Tibial nerve (tissue), 4 donors: ENCODE measurements around the gene SLC6A4. TPM values are rescaled to one million over a fixed set of nuclear protein-coding genes. Genes with fewer than 3 reads are reported as not detected.

Experiments used
- DNase-seq, 2 donors: peaks; one replicate each; pipeline ENCODE4 v3.0.0-alpha.2; 2019; ENCODE audit warnings: low spot score in 2 of 2
- H3K27ac ChIP-seq, 4 donors: fragments of 200-600 bp; sonication (generic) in 3 of 4; one replicate each; pipeline ENCODE4 v1.5.1; 2017 to 2019; ENCODE audit warnings: mild to moderate bottlenecking in 1 of 4
- H3K27me3 ChIP-seq, 2 donors: fragments of 200-600 bp; sonication (generic) in 1 of 2; one replicate each; pipeline versions ENCODE4 v1.5.1 to v1.6.0; 2017 to 2019
- H3K36me3 ChIP-seq, 3 donors: fragments of 200-600 bp; sonication (generic); one replicate each; pipeline ENCODE4 v1.5.1; 2018 to 2019
- H3K4me1 ChIP-seq, 4 donors: fragments of 200-600 bp; sonication (generic) in 3 of 4; one replicate each; pipeline ENCODE4 v1.5.1; 2017 to 2019
- H3K4me3 ChIP-seq, 4 donors: fragments of 200-600 bp; sonication (generic) in 3 of 4; one replicate each; pipeline ENCODE4 v1.5.1; 2017 to 2019; ENCODE audit warnings: mild to moderate bottlenecking in 1 of 4, moderate library complexity in 1 of 4
- H3K9me3 ChIP-seq, 4 donors: fragments of 200-600 bp; sonication (generic) in 3 of 4; one replicate each; pipeline ENCODE4 v1.5.1; 2017 to 2019
- EP300 ChIP-seq, 2 donors: sonication (generic); formaldehyde crosslinking; IDR thresholded peaks; one replicate each; pipeline ENCODE4 v1.6.1; 2017; ENCODE audit warnings: antibody characterized with exemption in 2 of 2, mild to moderate bottlenecking in 1 of 2
- POLR2A ChIP-seq, 2 donors: fragments of 450-650 bp; IDR thresholded peaks; one replicate each; pipeline ENCODE4 v1.6.1; 2017; ENCODE audit warnings: antibody characterized with exemption in 2 of 2, mild to moderate bottlenecking in 2 of 2, moderate library complexity in 2 of 2
- WGBS, 2 donors: methylation state at CpG; one replicate each; pipeline ENCODE4 v1.1.5; 2018; 5-methylcytosine and 5-hydroxymethylcytosine counted together
- total RNA-seq, 4 donors: library from RNA; depleted of rRNA; stranded (reverse); fragments of >200 nt; gene quantifications; one replicate each; pipeline ENCODE4 v1.1.0, GENCODE V29; 2016
- TF ChIP-seq, protein P1 (sequence below), 5 experiments: fragments of 200-600 bp in 3 of 5; fragments of 450-650 bp in 2 of 5; sonication (generic) in 3 of 5; IDR thresholded peaks; one replicate each; pipeline ENCODE4 v1.5.1; 2016 to 2019; ENCODE audit warnings: antibody characterized with exemption in 5 of 5, mild to moderate bottlenecking in 3 of 5, moderate library complexity in 2 of 5

SLC6A4 gene
- total RNA-seq, 4 donors from 2014 or later, result under 0.01 to 4.0 (median 2.5) TPM

DNA sequence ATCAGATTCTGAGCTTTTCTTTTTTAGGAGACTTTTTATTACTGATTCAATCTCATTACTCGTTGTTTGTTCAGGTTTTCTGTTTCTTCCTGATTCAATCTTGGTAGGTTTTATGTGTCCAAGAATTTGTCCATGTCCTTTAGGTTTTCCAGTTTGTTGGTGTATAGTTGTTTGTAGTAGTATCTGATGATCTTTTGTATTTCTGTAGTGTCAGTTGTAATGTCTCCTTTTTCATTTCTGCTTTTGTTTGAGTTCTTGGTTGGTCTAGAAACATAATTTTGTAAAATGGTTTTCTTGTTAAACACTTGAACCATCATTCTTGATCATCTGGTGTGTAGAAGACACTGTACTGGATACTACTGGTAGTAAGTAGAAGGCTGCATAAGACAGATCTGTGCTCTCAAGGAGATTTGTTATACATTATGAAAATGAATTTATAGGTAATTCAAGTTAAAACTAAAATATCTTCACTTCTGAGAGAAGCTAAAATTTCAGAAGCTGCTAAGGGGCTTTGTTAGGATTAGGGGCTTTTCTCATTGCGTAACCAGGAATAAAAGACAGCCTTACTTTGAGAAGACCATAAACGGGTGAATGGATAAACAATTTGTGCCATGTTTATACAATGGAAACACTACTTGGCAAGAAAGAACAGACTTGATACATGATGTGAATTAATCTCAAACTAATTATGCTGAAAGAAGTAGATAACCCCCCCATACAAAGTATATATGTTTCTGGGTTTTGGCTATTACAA is 74.9 kb downstream of the SLC6A4 start:
- DNase-seq, result no peak
- 82 to 85% methylated on average over 3 of the region's 3 CpGs for WGBS, 2 donors
- Histone ChIP-seq H3K9me3 (peaks cover 0 to 25% (median 3%) of the 10 kb centered on the region in 4 donors), H3K4me1 (no peaks in the 10 kb centered on the region), H3K4me3 (no peak overlapping the region), H3K27me3 (no peaks in the 10 kb centered on the region), H3K27ac (no peak overlapping the region), H3K36me3 (peaks cover 0 to 50% (median 0%) of the 10 kb centered on the region in 3 donors)
- no peak for TF ChIP-seq EP300 (IDR thresholded peaks at IDR 0.05)

DNA sequence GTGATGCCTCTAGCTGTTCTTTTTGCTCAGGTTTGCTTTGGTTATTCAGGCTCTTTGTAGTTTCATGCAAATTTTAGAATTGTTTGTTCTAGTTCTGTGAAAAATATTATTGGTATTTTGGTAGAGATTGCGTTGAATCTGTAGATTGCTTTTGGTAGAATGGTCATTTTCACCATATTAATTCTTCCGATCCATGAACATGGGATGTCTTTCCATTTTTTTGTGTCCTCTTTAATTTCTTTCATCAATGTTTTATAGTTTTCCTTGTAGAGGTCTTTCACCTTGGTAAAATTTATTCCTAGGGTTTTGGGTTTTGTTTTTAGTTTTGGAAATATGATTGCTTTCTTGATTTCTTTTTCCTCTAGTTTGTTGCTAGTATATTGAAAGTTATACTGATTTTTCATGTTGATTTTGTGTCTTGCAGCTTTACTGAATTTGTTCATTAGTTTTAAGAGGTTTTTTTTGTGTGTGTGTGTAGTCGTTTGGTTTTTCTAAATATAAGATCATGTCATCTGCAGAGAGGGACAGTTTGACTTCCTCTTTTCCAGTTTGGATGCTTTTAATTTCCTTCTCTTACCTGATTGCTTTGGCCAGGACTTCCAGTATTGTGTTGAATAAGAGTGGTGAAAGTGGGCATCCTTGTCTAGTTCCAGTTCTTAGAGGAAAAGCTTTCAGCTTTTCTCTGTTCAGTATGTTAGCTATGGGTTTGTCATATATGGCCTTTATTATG is 76.4 kb downstream of the SLC6A4 start:
- Histone ChIP-seq H3K9me3 (peaks cover 0 to 25% (median 3%) of the 10 kb centered on the region in 4 donors), H3K27me3 (no peaks in the 10 kb centered on the region), H3K4me1 (no peaks in the 10 kb centered on the region), H3K36me3 (peaks cover 0 to 55% (median 0%) of the 10 kb centered on the region in 3 donors), H3K4me3 (no peak overlapping the region), H3K27ac (no peak overlapping the region)
- TF ChIP-seq, protein P1, sequence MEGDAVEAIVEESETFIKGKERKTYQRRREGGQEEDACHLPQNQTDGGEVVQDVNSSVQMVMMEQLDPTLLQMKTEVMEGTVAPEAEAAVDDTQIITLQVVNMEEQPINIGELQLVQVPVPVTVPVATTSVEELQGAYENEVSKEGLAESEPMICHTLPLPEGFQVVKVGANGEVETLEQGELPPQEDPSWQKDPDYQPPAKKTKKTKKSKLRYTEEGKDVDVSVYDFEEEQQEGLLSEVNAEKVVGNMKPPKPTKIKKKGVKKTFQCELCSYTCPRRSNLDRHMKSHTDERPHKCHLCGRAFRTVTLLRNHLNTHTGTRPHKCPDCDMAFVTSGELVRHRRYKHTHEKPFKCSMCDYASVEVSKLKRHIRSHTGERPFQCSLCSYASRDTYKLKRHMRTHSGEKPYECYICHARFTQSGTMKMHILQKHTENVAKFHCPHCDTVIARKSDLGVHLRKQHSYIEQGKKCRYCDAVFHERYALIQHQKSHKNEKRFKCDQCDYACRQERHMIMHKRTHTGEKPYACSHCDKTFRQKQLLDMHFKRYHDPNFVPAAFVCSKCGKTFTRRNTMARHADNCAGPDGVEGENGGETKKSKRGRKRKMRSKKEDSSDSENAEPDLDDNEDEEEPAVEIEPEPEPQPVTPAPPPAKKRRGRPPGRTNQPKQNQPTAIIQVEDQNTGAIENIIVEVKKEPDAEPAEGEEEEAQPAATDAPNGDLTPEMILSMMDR (IDR thresholded peaks at IDR 0.05), result no peak
- no peak for TF ChIP-seq POLR2A (IDR thresholded peaks at IDR 0.05)
- no peak for TF ChIP-seq EP300 (IDR thresholded peaks at IDR 0.05)
- no peak for DNase-seq
- WGBS, 2 donors, result 91 to 95% methylated on average over 3 of the region's 3 CpGs

DNA sequence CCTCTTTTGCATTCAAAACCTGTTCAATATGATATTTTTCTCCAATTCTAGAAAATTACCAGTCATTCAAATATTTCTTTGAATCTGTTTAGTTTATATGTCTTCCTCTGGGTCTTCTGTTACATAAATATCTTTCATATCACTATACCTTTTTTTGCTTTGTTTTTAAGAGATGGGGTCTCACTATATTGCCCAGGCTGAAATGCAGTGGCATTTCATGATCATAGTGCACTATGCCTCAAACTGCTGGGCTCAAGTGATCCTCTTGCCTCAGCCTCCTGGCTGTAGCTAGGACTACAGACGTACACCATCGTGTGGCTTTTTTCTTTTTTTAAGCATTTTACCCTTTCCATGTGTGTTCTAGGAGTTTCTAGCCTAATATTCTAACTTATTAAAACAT is 80.1 kb downstream of the SLC6A4 start:
- Histone ChIP-seq H3K36me3 (peaks cover 0 to 51% (median 0%) of the 10 kb centered on the region in 3 donors), H3K4me3 (no peak overlapping the region), H3K4me1 (no peaks in the 10 kb centered on the region), H3K27ac (no peak overlapping the region), H3K27me3 (no peaks in the 10 kb centered on the region), H3K9me3 (peaks cover 0 to 19% (median 3%) of the 10 kb centered on the region in 4 donors)
- no peak for DNase-seq
- TF ChIP-seq POLR2A (IDR thresholded peaks at IDR 0.05) (no peak), EP300 (IDR thresholded peaks at IDR 0.05) (no peak)
- TF ChIP-seq, protein P1 (IDR thresholded peaks at IDR 0.05), result no peak
- 94 to 95% methylated on average over 2 of the region's 2 CpGs for WGBS, 2 donors

DNA sequence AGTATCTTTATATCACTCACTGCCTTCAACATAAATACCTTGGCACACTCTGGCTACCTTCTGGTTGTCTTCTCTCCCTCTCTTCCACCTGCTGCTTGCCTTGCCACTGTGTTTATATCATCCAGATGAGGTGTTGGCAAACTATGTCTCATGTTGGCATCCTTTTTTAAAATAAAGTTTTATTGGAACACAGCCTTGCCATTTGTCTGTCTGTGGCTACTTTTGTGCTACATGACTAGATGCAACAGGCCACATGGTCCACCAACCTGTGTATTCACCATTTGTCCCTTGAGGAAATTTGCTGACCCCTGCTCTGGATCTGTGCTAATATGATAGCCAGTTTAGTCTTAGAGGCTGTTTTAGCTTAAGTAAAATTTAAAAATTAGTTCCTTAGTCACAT is 82.0 kb downstream of the SLC6A4 start:
- TF ChIP-seq, protein P1 (IDR thresholded peaks at IDR 0.05), result no peak
- TF ChIP-seq POLR2A (IDR thresholded peaks at IDR 0.05), result no peak
- no peak for TF ChIP-seq EP300 (IDR thresholded peaks at IDR 0.05)

DNA sequence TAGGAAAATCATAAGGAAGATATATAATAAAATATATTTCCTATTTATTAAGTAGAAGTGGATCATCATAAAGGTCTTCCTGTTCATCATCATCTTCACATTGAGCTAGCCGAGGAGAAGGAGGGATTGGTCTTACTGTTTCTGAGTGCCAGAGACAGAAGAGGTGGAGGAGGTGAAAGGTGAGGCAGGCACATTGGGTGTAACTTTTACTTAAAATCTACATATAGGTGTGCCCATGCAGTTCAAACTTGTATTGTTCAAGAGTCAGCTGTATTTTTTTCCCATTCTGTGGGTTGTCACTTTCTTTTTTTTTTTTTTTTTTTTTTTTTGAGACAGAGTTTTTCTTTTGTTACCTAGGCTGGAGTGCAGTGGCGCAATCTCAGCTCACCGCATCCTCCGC is 84.0 kb downstream of the SLC6A4 start:
- H3K4me3 ChIP-seq, result no peak overlapping the region
- WGBS, 2 donors, result 91 to 96% methylated on average over 4 of the region's 4 CpGs
- no peaks in the 10 kb centered on the region for H3K27me3 ChIP-seq
- no peak overlapping the region for H3K27ac ChIP-seq
- no peak for DNase-seq
- H3K36me3 ChIP-seq, result peaks cover 0 to 25% (median 0%) of the 10 kb centered on the region in 3 donors
- H3K9me3 ChIP-seq, result no peaks in the 10 kb centered on the region
- no peak for TF ChIP-seq POLR2A (IDR thresholded peaks at IDR 0.05)
- no peak for TF ChIP-seq EP300 (IDR thresholded peaks at IDR 0.05)
- TF ChIP-seq, protein P1 (IDR thresholded peaks at IDR 0.05), result no peak
- H3K4me1 ChIP-seq, result peaks cover 0 to 4% (median 0%) of the 10 kb centered on the region in 4 donors

More for the DNA sequence above, 82.0 kb downstream of the SLC6A4 start:
- DNase-seq, result no peak
- no peaks in the 10 kb centered on the region for H3K27me3 ChIP-seq
- H3K4me3 ChIP-seq, result no peak overlapping the region
- H3K9me3 ChIP-seq, result peaks cover 0 to under 1% (median 0%) of the 10 kb centered on the region in 4 donors
- no peaks in the 10 kb centered on the region for H3K4me1 ChIP-seq
- peaks cover 0 to 38% (median 0%) of the 10 kb centered on the region in 3 donors for H3K36me3 ChIP-seq
- H3K27ac ChIP-seq, result no peak overlapping the region
